ENCODE data around the gene PAPPA. TPM values are rescaled to one million over a fixed set of nuclear protein-coding genes. Genes with fewer than 3 reads are reported as not detected.

PAPPA gene
- total RNA-seq, 1 experiment from 2014 or later, result 0.05 TPM

DNA sequence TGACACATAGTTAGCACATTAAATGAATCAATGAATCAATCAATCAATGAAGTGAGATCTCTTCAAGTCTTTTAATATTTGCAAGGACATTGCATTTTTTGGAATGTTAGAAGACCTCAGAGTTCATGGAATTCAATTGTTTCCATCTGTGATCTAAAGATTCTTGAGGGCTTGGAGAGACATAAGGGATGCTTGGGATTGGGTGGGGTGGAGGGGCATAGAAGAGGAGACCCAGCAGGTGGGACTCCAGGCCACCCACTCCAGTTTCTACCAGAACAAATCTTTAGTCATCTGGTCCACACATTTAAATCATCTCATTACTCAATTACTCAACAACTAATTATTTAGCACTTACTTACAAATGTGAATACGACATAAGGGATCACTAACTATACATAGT lies 282.5 kb downstream of the PAPPA start:
- Histone ChIP-seq H2AFZ (ENCODE audit: low read depth, low read length, poor library complexity, severe bottlenecking) (no peak overlapping the region), H3K27ac (ENCODE audit: low read depth, low read length) (no peak overlapping the region), H3K79me2 (ENCODE audit: insufficient read depth, low read length) (no peaks in the 10 kb centered on the region), H3K4me2 (ENCODE audit: low read length) (no peak overlapping the region), H3K9me2 (ENCODE audit: insufficient read depth) (no peaks in the 10 kb centered on the region), H3K9me3 (ENCODE audit: control insufficient read depth in 1 of 2, insufficient read depth in 1 of 2, low read depth in 1 of 2, low read length in 2 of 2) (no peaks in the 10 kb centered on the region), H3K4me1 (ENCODE audit: control insufficient read depth in 1 of 2, insufficient read depth in 2 of 2, low read length in 2 of 2) (no peaks in the 10 kb centered on the region), H3K36me3 (ENCODE audit: control insufficient read depth in 1 of 2, insufficient read depth in 2 of 2, low read length in 2 of 2) (no peaks in the 10 kb centered on the region), H3K4me3 (replicated peaks in 1 of 2; ENCODE audit: low read depth in 1 of 2, low read length in 2 of 2) (no peak overlapping the region), H3K27me3 (ENCODE audit: insufficient read depth, low read length) (no peaks in the 10 kb centered on the region), H3K9ac (ENCODE audit: low read length) (no peak overlapping the region), H4K20me1 (ENCODE audit: insufficient read depth) (no peaks in the 10 kb centered on the region)
- ATAC-seq (no peak), DNase-seq (ENCODE audit: low read depth, low spot score) (no peak)
- intact Hi-C loops (cut with micrococcal nuclease), result no loop called here
- no peak for TF ChIP-seq FOSL1 (IDR thresholded peaks at IDR 0.05; ENCODE audit: low read depth)
- no peak for TF ChIP-seq SP1 (IDR thresholded peaks at IDR 0.05; ENCODE audit: low read depth)
- ChIA-PET POLR2A (no interaction called here), CTCF (no interaction called here), RAD21 (ENCODE audit: low non-redundant PET in 1 of 2, low total read pairs in 2 of 2, uncharacterized antibody in 2 of 2, unreplicated experiment in 2 of 2) (no interaction called here)
- no TSS peak for BruUV-seq (replicated peaks)

DNA sequence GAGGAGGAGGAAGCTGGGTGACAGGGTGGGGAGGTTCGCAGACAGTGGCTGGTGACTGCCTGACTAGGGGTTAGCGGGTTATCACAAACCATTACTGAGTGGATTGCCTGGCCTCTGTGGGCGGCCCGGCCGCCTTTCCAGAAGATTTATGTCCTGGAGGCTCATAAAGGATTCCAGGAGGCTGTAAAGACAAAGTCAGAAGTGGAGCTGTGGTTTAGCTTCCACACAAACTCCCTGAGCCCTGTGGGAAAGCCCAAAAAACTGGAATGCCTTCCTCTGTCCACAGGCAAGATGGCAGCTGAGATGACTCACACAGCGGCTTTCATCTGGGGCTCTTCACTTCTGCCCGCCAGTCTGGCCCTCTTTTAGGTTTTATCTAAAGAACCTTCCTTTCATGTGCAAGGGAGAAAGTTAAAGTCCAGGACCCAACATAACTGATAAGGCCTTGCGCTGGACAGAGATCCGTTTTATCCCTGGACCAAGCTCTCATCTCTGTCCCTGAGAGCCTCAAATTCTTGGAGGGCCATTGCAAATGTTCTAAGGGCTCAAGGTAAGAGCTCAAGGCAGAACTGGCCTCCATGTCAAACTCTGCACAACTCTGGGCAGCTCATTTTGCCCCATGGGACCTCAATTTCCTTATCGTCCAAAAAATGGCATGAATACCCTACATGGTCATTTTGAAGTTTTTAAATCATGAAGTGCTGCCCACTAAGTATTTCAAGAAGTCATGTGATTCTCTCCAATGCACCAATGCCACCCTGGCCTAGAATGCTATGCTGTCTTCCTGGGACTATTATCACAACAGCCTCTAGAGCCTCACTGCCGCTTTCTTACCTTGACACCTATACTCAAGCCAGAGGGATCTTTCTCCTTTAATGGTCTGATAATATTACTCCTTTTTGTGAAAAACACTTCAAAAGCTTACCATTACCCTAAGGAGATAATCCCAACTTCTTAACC lies 284.1 kb downstream of the PAPPA start:
- Histone ChIP-seq H3K4me3 (replicated peaks in 1 of 2; ENCODE audit: low read depth in 1 of 2, low read length in 2 of 2) (no peak overlapping the region), H3K27me3 (ENCODE audit: insufficient read depth, low read length) (no peaks in the 10 kb centered on the region), H3K9ac (ENCODE audit: low read length) (no peak overlapping the region), H3K27ac (ENCODE audit: low read depth, low read length) (no peak overlapping the region), H3K9me3 (ENCODE audit: control insufficient read depth in 1 of 2, insufficient read depth in 1 of 2, low read depth in 1 of 2, low read length in 2 of 2) (no peaks in the 10 kb centered on the region), H2AFZ (ENCODE audit: low read depth, low read length, poor library complexity, severe bottlenecking) (no peak overlapping the region), H3K79me2 (ENCODE audit: insufficient read depth, low read length) (no peaks in the 10 kb centered on the region), H3K9me2 (ENCODE audit: insufficient read depth) (no peaks in the 10 kb centered on the region), H3K4me2 (ENCODE audit: low read length) (no peak overlapping the region), H3K36me3 (ENCODE audit: control insufficient read depth in 1 of 2, insufficient read depth in 2 of 2, low read length in 2 of 2) (no peaks in the 10 kb centered on the region), H3K4me1 (ENCODE audit: control insufficient read depth in 1 of 2, insufficient read depth in 2 of 2, low read length in 2 of 2) (no peaks in the 10 kb centered on the region), H4K20me1 (ENCODE audit: insufficient read depth) (no peaks in the 10 kb centered on the region)
- ATAC-seq (no peak), DNase-seq (ENCODE audit: low read depth, low spot score) (no peak)
- ChIA-PET CTCF (no interaction called here), RAD21 (ENCODE audit: low non-redundant PET in 1 of 2, low total read pairs in 2 of 2, uncharacterized antibody in 2 of 2, unreplicated experiment in 2 of 2) (no interaction called here), POLR2A (no interaction called here)
- intact Hi-C loops (cut with micrococcal nuclease), result no loop called here
- BruUV-seq (replicated peaks), result no TSS peak
- TF ChIP-seq ZNF274 (IDR thresholded peaks at IDR 0.05; ENCODE audit: low read depth, low read length), result no peak
- TF ChIP-seq ELF1 (IDR thresholded peaks at IDR 0.05; ENCODE audit: borderline replicate concordance, low read depth), result no peak
- TF ChIP-seq YY1 (IDR thresholded peaks at IDR 0.05; ENCODE audit: extremely low read depth, insufficient replicate concordance, low read depth, low read length), result no peak
- TF ChIP-seq CEBPB (IDR thresholded peaks at IDR 0.05; ENCODE audit: low read depth), result no peak
- no peak for TF ChIP-seq EZH2 (IDR thresholded peaks at IDR 0.05)
- TF ChIP-seq SP1 (IDR thresholded peaks at IDR 0.05; ENCODE audit: low read depth), result no peak
- TF ChIP-seq, protein P1, sequence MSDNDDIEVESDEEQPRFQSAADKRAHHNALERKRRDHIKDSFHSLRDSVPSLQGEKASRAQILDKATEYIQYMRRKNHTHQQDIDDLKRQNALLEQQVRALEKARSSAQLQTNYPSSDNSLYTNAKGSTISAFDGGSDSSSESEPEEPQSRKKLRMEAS (IDR thresholded peaks at IDR 0.05), result no peak
- TF ChIP-seq, protein P2, sequence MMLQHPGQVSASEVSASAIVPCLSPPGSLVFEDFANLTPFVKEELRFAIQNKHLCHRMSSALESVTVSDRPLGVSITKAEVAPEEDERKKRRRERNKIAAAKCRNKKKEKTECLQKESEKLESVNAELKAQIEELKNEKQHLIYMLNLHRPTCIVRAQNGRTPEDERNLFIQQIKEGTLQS (IDR thresholded peaks at IDR 0.05), result no peak
- TF ChIP-seq POLR2AphosphoS5 (IDR thresholded peaks at IDR 0.05; ENCODE audit: low read depth, low read length), result no peak
- TF ChIP-seq, protein P3, sequence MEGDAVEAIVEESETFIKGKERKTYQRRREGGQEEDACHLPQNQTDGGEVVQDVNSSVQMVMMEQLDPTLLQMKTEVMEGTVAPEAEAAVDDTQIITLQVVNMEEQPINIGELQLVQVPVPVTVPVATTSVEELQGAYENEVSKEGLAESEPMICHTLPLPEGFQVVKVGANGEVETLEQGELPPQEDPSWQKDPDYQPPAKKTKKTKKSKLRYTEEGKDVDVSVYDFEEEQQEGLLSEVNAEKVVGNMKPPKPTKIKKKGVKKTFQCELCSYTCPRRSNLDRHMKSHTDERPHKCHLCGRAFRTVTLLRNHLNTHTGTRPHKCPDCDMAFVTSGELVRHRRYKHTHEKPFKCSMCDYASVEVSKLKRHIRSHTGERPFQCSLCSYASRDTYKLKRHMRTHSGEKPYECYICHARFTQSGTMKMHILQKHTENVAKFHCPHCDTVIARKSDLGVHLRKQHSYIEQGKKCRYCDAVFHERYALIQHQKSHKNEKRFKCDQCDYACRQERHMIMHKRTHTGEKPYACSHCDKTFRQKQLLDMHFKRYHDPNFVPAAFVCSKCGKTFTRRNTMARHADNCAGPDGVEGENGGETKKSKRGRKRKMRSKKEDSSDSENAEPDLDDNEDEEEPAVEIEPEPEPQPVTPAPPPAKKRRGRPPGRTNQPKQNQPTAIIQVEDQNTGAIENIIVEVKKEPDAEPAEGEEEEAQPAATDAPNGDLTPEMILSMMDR (IDR thresholded peaks at IDR 0.05 in 2 of 3, conservative IDR thresholded peaks at IDR 0.05 in 1 of 3; ENCODE audit: borderline replicate concordance in 1 of 3, insufficient read depth in 1 of 3, low read depth in 2 of 3, low read length in 2 of 3), result no peak
- TF ChIP-seq, protein P4, sequence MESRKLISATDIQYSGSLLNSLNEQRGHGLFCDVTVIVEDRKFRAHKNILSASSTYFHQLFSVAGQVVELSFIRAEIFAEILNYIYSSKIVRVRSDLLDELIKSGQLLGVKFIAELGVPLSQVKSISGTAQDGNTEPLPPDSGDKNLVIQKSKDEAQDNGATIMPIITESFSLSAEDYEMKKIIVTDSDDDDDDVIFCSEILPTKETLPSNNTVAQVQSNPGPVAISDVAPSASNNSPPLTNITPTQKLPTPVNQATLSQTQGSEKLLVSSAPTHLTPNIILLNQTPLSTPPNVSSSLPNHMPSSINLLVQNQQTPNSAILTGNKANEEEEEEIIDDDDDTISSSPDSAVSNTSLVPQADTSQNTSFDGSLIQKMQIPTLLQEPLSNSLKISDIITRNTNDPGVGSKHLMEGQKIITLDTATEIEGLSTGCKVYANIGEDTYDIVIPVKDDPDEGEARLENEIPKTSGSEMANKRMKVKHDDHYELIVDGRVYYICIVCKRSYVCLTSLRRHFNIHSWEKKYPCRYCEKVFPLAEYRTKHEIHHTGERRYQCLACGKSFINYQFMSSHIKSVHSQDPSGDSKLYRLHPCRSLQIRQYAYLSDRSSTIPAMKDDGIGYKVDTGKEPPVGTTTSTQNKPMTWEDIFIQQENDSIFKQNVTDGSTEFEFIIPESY (IDR thresholded peaks at IDR 0.05; ENCODE audit: extremely low read depth, insufficient replicate concordance, low read length), result no peak
- no peak for TF ChIP-seq SIN3A (IDR thresholded peaks at IDR 0.05; ENCODE audit: low read depth)
